GM10248 (cell line): Measurements from ENCODE around the gene ARL6IP6.
"Not testable (repeated sequence)": the region's sequence is repeated elsewhere in the genome, so short reads cannot be mapped to it uniquely, and the experiment has no call there.

ENCODE experiments used
- CTCF ChIA-PET: fragments of 300-600 bp; sonication (Branson Sonifier 250); formaldehyde crosslinking; extraction: SDS; loops from one replicate; lab custom pipeline; 2021; ENCODE audit warnings: antibody characterized with exemption; lab: Yijun Ruan, JAX
- POLR2A ChIA-PET: fragments of 350-650 bp; sonication (Branson Sonifier 250); formaldehyde crosslinking; extraction: SDS; loops from one replicate; lab custom pipeline; 2020; ENCODE audit warnings: antibody characterized with exemption; lab: Yijun Ruan, JAX
- DNase-seq: peaks from one replicate; pipeline ENCODE4 v3.0.0; 2012; ENCODE audit errors: extremely low spot score
- CTCF ChIP-seq: IDR thresholded peaks from 2 replicates; pipeline ENCODE4 v1.5.1; 2012; ENCODE audit warnings: mild to moderate bottlenecking, low read depth; ENCODE audit errors: extremely low read depth, missing control alignments, control extremely low read depth

The ARL6IP6 gene

GRCh38 chr2:152717228-152718075, 968 bp upstream of the ARL6IP6 start, which contains the start of gene PRPF40A:
Gene PRPF40A, minus strand, starts transcription at chr2:152717461. Its CDS starts 22 bp downstream, at chr2:152717439.
- CTCF ChIA-PET: interaction anchor here (0.7 to 2.6 kb wide), 8 partner anchors 9 to 669 kb away, joined by 3 to 12 read pairs (median 4); partner anchors contain the start of gene STAM2
- DNase-seq: peak; percentile 97
- POLR2A ChIA-PET: interaction anchor here (0.5 to 1.0 kb wide), 6 partner anchors 10 to 111 kb away, joined by 3 to 7 read pairs (median 3); no protein-coding TSS in a partner anchor
- TF ChIP-seq CTCF: no peak

GRCh38 chr2:152718909-152719645, 657 bp downstream of the ARL6IP6 start:
- POLR2A ChIA-PET: no interaction called here

GRCh38 chr2:152720794-152721193, 2.4 kb downstream of the ARL6IP6 start:
- no peak for DNase-seq
- ChIA-PET POLR2A (no interaction called here), CTCF (interaction anchor here (1.2 to 1.4 kb wide), 2 partner anchors 9 to 11 kb away, joined by 4 to 5 read pairs; no protein-coding TSS in a partner anchor)
- TF ChIP-seq CTCF: no peak

More at GRCh38 chr2:152718909-152719645, 657 bp downstream of the ARL6IP6 start:
- peak; percentile 16 for DNase-seq
- TF ChIP-seq CTCF: no peak
- CTCF ChIA-PET: no interaction called here

GRCh38 chr2:152722639-152723038, 4.2 kb downstream of the ARL6IP6 start:
- DNase-seq, CTCF ChIA-PET, POLR2A ChIA-PET: not testable (repeated sequence)

- no peak for TF ChIP-seq CTCF
- ChIA-PET POLR2A (no interaction called here), CTCF (no interaction called here)
- DNase-seq: no peak
Observed at GRCh38 chr2:152723918-152724317, 5.5 kb downstream of the ARL6IP6 start.

- no peak for DNase-seq
- TF ChIP-seq CTCF: no peak
- CTCF ChIA-PET: interaction anchor here (1.2 to 7.5 kb wide), 2 partner anchors 9 to 13 kb away, joined by 5 to 46 read pairs; no protein-coding TSS in a partner anchor
- POLR2A ChIA-PET: interaction anchor here (0.7 kb wide), 1 partner anchor 12 kb away, joined by 3 read pairs; the partner anchor contains the start of gene PRPF40A
Observed at GRCh38 chr2:152729844-152730243, 11.4 kb downstream of the ARL6IP6 start.
